Stimulated activated CD4-positive, alpha-beta T cell treated with anti-CD3 and anti-CD28 coated beads, Interleukin-12 subunit alpha, Interleukin-12 subunit beta, amount 100 ng/mL, for 48 hours (primary cell): ENCODE measurements around the gene DCTN1.
"Not testable (repeated sequence)": the region's sequence is repeated elsewhere in the genome, so short reads cannot be mapped to it uniquely, and the experiment has no call there.

Experiments used
- DNase-seq, 3 donors: peaks; one replicate each; pipeline ENCODE4 v3.0.0-alpha.2; 2020; ENCODE audit warnings: low read depth in 2 of 3, low spot score in 1 of 3

The DCTN1 gene

DNA sequence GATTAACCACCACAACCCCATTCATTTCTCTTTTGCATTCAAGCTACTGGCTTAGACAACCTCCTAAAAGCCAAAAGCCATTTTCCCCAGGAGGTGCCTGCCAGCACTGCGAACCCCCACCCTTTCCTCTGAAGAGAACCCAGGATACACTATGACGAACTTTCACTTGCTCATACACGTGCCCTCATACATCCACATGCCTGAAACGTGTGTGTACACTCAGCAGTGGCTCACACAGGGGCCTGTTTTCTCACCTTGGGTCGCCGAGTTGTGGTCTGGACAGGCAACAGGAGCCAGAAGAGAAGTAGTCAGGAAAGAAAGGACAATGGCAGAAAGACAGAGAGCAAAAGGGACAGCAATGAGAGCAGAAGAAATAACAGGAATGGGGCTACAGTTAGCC lies 7.4 kb downstream of the DCTN1 start:
- no peak for DNase-seq

DNA sequence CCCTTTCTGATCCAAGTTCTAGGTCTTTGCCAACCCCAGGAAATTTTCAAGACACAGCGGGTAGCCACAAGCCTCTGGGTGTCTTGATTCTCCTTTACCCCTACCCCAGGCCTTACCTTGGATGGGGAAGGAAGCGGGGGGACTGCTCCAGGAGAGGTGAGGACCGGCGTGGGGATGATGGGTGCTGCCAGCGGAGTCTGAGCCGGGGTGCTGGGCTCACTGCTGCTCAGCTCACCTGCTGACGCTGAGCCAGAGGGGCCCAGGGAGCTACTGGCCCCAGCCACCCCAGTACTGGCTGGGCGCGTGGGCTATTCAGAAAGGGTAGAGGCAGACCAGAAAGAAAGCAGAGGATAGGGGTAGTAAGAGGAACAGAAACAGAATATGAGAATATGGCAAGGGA lies 8.7 kb downstream of the DCTN1 start:
- DNase-seq: no peak

DNA sequence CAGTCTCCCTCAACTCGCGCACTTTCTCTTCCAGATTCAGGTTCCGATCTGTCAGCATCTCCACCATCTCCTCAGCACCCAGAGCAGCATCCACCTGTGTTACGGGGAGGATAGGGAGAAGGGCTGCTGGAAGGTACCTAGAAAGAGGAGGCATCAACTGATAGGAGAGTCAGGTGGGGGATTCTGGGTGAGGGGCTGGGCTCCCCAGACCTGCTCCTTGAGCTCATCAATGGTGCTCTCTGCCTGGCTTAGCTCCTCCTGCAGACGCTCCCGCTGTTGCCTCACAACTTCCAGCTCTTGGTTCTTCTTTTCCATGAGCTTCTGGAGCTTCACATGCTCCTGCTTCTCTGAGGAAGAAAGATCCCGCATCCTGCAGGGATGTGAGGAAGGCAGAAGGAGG lies 10.1 kb downstream of the DCTN1 start:
- DNase-seq: no peak

DNA sequence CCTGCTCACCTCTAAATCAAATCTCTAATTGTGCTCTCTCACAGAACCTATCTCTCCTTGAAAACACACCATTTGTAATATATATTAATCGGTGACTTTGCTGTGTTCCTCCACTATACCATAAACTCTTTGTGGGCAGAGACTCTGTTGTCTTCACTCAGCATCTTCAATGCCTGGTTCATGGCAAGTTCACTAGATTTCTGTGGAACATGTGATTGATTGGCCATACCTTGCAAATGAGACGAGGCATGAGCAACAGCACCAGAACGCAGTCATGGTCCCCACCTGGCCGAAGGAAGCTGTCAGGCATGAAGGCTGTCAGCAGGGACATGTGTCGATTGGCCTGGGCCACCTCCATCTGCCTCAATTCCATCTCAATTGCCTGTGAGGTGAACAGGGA lies 11.6 kb downstream of the DCTN1 start:
- DNase-seq: no peak

DNA sequence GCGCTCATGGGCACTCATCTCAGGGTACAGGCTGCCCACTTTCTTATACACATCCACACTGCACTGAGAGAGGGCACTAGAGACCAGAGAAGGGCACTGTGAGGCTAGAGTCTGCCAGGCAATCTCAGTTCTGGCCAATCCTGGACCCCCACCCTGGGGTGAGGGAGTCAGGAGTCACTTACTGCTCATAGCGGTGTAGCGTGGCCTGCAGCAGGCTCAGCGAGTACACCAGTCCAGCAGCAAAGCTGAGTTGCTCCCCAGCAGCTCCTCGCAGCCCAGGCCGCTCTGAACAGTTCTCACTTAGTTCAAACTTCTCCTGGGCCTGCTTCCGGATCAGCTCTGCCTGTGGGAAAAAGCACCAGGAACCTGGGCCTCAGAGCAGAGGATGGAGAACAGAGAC lies 12.3 kb downstream of the DCTN1 start:
- DNase-seq: no peak

DNA sequence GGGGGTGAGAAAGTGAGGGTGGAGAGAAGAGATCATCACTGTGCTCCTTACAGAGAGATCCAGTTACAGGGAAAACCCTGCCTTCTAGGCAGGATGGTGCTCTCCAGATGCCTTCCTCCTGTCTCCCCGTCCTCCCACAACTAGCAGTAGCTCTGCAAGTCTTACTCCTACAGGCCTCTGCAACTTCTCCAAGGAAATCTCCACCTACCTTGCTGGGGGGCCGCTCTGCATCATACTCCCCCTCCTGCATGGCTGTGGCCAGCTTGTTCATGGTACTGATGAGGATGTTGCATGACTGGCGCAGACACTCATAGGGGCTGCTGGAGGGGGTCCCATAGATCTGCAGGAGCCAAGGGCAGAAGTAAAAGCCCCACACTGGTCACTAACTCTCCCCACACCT lies 14.1 kb downstream of the DCTN1 start:
- DNase-seq: no peak

DNA sequence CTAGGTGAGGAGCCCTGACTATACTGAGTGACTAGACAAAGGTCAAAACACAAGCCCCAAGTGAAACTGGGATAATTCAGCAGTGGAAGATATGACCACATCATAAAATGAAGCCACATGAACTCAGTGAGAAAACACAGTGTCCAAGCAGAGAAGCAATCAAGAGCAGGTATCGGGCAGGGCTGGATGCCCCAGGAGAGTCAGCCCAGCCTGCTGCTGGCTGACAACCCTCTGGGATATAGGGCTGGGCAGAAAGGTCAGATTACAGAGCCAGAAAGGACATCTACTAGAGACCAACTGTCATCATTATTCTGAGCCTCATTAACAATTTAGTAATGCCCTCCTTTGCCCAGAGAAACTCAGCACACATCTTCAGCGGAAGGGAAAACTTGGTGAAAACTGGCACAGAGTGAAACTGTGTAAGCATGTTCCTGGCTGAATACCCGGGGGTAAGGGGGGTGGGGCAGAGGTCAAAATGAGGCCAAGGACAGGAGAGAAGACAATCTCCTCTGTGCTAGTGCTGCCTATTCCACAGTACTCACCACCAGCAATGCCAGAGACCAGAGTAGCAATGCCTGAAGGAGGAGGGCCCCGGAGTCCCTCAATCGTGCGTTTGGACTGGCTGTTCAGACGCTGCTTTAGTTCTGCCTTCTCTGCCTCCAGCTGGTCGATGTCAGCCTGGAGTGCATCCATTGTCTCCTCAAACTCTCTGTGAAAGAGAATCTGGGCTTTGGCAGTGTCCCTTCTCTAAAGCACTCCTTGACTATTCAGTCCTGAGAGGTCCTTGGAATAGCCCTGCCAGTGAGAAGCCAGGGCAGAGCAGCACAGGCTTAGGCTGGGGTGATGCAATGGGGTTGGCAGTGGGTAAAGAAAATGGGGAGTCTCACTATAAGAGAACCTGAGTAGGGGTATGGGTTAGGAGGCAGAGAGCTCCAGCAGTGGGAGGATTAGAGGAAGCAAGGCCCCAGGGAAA lies 15.3 kb downstream of the DCTN1 start:
- no peak for DNase-seq

DNA sequence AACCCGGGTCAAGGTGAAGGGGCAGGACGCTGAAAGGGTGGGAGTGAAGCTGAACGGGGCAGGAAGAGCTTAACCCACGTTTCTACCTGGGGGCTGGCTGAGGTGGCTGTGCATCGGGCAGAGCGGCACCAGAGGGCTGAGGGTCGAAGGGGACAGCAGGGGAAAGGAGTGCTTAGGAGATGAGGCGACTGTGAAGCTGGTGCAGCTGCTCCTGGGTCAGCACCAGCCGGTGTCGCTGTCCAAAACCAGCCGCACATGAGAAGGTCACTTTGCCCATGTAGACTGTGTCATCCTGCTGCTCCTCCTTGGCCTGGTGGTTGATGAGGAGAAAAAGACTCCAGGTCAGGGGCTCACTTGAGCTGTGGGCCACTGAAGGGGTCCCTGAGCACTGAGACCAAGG lies 18.8 kb downstream of the DCTN1 start:
- no peak for DNase-seq

DNA sequence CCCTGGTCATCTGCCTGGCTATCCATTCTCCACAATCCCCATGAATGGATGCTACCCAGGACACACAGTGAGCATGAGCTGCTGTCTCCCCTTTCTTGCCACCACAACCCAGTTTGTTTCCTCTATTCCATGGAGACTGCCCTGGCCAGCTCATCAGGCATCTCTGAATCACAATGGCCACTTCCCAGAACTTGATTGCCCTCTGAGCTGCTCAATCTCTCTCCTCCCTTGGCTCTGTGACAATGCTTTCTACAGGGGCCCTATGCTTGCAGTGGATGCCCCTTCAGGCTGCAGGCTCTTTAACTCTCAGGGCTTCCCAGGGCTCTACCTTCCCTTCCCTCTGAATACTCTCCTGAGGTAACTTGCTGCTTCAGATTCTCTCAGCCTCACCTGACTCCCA lies 22.5 kb downstream of the DCTN1 start:
- DNase-seq: no peak

DNA sequence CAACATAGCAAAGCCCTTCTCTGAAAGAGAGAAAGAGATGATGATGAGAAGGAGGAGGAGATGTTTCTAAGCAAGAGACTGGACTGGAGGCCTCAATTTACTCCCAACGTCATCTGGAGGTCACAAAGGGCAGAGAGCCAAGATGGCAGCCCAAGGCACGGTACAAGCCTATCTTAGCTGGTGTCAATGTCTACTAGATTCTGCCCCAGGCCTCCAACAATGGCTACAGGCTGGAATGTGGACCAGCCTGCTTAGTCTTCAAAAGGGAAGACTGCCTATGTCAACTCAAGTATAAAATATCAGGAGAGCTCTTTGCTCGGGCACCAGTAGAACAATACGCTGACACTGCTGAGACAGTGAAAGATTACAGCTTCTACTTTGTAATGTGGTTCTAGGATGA lies 30.2 kb downstream of the DCTN1 start:
- no peak for DNase-seq

DNA sequence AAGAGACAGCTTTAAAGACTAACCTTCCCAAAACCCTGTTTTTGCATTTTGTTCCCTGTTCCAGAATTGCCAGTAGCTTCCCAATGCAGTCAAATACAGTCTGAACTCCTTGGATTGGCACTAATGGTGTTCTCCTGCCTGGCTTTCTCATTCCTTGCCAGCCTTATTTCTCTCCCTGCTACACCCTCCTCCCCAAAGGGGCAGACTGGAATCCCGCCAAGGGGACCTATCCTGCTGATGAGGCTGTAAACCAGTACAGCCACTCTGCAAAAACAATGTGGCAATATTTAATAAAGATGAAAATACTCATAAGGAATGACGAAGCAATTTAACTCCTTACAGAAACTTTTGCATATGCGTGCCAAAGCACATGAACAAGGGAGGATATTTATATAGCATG lies 32.4 kb downstream of the DCTN1 start:
- no peak for DNase-seq

DNA sequence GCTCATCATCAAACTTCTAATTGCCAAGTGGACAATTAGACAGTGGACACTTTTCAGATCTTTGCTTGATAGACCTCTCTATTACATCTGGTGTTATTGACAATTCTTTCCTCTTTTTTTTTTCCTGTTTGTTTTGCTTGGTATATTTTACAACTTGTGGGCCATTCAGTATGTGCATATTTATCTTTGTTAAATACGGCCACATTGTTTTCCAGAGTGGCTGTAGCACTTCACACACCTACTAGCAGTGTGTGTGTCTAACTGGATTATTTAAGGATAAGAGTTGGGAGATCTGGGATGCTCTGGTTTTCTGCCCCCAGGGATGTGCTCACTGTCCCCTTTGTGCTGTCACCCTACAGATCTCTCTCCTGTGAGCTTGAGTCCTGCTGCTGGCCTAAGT lies 32.8 kb downstream of the DCTN1 start:
- no peak for DNase-seq

DNA sequence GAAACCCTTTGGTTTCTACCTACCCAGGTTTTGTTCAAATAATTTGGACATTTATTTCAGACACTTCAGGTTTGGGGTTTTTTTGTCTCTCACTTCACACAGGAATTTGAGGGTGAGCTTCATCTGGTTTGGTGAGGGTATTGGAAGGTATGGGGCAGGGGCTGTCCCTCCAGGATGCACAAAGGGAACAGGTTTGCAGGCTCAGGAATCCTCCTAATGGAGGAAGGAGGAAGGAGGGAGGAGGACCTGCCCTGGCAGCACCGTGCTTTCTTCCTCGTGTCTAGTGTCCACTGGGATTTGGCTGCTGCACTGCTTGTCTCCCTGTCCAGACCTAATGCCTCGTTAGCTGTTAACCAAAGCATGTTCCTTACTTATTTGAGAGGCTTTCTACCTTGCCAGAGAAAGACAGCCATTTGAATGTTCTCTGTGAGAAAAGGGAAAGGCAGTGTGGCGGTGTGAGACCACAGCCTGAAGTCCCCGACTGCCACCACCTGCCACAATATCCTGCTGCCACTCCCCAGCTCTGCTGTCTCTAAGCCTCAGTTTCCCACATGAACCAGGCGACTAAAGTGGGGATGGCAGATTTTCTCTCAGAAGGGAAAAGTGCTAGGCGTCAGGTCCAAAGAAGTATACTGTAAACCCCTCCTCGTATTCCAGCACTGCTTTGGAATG lies 34.7 kb downstream of the DCTN1 start:
- DNase-seq: no peak

DNA sequence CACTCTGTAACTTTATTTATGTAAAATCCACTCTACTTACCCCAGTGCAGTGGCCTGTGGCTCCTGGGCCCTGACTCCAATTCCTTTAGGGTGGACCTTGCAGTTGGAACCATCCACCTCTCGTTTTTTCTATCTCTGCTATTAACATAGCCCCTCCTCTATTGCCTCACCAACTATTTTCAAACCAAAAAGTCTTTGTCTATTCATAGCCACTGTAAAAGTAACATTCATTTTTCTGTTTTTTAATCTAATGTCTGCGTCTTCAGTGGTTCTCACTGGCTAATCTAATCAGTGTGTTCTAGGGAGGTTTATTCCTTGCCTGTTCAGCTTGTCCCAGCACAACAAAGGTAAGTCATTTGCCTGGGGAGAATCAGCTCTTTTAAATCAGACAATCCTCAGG lies 36.8 kb downstream of the DCTN1 start, which contains the start of gene SLC4A5:
SLC4A5 (minus strand) TSS at position 101 of the 400 bp plus-strand sequence. CDS start 28,393 bp downstream, outside the sequence.
- DNase-seq: no peak

DNA sequence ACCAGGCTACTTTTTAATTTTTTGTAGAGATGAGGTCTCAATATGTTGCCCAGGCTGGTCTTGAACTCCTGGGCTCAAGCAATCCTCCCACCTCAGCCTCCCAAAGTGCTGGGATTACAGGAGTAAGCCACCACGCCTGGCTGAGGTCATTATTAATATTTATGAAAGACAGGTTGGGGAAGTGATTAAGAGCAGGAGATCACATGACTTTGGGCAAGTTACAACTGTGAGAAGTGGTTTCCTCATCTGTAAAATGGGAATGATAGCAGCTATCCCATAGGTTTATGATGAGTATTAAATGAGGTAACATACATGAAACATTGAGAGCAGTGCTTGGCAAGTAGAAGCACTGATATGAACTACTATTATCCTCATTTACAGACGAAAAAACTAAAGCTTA lies 43.9 kb downstream of the DCTN1 start:
- DNase-seq: not testable (repeated sequence)

DNA sequence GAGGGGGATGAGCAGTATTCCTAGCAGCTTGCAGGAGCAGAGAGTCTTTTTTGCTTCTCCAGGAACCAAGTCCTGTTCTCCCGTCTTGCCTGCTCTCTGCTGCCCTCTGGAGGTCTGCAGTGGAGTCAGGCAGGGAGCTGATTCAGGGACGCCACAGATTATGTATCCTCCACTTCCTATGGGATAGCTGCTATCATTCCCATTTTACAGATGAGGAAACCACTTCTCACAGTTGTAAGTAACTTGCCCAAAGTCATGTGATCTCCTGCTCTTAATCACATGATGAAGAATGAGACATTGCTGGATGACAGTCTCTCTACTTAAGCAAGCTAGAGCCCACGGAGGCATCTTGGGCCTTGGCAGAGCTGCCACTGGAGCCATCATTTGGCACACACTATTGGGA lies 45.2 kb downstream of the DCTN1 start:
- DNase-seq: peak; percentile 44 to 77 (median 70)

DNA sequence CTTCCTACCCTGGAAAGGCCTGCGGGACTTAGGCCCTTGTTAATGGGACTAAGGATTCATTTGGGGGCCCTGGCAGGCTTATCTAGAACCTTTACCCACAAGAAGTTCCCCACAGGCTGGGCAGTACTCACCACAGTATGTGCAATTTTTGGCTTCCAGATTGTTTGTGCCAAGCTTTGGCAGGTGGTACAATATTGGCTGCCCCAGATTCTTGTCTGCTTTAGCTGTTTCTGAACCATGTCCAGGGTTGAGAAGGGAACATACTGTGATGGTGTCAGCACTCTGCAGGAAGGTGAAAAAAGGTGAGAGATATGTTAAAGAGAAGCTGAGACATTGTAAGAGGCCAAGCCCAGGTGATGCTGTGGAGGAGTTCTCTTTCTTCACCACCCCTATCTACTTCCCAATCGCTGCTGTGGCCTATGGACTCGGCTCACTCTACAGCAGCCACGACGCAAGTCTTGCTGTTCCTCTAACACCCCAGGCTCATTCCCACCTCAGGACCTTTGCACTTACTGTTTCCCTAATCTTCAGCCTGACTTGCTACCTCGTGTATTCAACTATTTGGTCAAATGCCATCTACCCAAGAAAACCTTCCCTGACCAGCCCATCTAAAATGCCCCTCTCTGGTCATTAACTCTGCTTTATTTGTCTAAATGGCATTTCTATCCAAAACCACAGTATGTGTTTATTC lies 46.1 kb downstream of the DCTN1 start:
- no peak for DNase-seq

DNA sequence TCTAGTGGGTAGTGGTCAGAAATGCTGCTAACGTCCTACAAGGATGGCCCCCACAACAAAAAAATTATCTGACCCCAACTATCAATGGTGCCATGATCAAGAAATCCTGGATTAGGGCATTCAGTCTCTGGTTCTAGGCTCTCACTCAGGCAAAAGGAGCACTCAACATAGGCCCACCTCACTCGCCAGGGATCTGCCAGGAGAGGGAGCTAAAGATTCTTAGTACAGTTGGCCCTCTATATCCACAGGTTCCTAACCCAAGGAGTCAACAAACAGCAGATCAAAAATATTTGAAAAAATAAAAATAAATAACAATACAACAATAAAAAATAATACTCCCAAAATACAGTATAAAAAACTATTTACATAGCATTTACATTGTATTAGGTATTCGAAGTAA lies 46.9 kb downstream of the DCTN1 start:
- DNase-seq: no peak

DNA sequence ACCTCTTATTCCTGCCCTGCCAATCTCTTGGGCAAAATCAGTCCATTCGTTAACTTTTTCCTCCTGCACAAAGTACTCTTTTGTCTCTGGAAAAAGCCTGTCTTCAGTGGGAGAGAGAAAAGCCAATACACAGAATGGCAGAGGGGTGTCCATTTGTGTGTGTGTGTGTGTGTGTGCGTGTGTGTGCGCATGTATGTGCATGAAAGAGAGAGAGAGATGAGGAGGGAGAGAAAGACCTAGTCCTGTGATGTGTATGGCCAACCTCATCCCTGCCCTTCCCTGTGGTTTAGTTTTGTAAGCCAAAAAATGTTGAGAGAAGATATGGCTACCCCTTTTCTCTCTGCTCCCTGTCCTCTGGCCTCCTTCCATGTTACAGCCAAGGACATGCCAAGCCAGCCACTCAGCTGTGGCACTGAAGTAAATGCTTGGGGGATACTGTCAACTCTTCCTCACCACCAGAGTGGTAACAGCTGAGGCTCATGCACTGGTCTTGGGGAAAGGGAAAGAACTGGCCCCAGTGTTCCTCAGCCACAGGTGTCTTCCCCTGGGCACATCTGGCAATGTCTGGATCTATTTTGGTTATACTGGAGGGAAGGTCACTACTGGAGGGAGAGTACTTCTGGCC lies 47.4 kb downstream of the DCTN1 start:
- no peak for DNase-seq

DNA sequence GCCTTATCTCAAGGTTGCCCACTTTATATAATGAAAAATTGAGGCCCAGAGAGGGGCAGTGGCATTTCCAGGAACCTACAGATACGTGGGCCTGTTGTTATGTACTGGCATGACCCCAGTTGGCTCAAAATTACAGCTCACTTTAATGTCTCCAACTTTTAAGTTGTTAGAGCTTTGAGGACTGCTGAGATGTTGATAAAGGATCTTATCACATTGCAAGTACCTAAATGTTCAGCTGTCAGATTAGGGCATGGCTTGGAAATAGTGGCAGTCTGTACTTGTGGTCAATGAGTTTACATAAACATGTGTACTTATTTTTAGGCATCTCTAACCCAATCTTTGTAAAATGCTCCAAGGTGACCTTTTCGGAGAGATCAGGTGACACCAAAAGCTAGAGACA lies 51.5 kb downstream of the DCTN1 start:
- DNase-seq: no peak

DNA sequence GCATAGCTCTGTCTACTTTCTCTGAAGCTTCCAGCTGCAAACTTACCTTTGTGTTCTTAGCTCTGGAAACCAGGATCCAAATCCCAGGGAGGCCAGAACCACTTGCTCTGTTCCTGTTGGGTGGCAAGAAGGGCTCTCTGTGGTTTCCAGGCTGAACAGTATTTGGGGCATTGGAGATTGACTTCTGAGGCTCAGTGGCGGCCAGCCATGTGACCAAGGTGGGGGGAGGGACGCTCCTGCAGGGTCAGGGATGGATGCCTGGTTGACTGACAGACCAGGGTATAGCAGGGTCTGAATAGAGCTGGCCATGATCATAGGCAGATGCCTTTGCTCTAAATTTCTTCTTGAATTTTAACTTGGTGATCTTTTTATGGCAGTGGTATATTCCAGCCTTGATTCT lies 52.0 kb downstream of the DCTN1 start:
- no peak for DNase-seq
